GM12864 (cell line): Measurements from ENCODE around the gene NACC1.
"Not testable (repeated sequence)": the region's sequence is repeated elsewhere in the genome, so short reads cannot be mapped to it uniquely, and the experiment has no call there.

Experiments
- DNase-seq: peaks from one replicate; pipeline ENCODE4 v3.0.0-alpha.2; 2011; ENCODE audit warnings: low read depth
- H3K4me3 ChIP-seq: 2 replicates; pipeline ENCODE4 v1.5.1; 2011; ENCODE audit warnings: mild to moderate bottlenecking, low read depth, low read length, control low read depth
- TF ChIP-seq, protein P1 (sequence below): IDR thresholded peaks from 2 replicates; pipeline ENCODE4 v1.5.1; 2011; ENCODE audit warnings: low read depth, mild to moderate bottlenecking, moderate library complexity, low read length, control low read depth, inconsistent platforms; ENCODE audit errors: missing control alignments

The NACC1 gene

DNA sequence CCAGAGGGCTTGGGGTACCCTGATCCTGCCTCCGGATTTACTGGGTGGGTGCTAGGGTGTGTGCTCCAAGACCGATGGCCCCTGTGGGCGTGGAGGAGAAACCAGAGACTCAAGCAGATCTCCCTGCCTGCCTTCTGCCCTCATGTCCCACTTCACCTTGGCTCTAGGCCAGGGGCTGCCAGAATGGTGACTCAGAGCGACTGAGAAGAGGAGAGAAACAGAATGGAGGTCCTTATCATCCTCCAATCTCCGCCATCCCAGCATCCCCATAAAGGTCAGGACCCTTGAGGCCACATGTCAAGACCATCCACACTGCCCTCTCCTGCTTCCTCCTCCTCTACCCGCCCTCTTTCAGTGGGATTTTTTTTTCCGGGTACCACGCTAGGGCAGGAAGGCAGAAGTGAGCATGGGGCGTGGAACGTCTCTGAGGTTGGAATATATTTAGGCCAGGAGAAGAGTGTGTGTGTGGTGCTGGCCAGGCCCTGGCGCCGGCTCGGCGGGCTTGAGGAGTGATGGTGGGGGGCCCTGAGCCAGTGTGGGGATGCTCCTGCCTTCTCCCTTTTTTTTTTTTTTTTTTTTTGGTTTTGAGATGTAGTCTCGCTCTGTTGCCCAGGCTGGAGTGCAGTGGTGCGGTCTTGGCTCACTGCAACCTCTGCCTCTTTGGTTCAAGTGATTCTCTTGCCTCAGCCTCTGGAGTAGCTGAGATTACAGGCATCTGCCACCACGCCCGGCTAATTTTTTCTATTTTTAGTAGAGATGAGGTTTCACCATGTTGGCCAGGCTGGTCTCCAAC lies 54.5 kb downstream of the NACC1 start:
- TF ChIP-seq, protein P1, sequence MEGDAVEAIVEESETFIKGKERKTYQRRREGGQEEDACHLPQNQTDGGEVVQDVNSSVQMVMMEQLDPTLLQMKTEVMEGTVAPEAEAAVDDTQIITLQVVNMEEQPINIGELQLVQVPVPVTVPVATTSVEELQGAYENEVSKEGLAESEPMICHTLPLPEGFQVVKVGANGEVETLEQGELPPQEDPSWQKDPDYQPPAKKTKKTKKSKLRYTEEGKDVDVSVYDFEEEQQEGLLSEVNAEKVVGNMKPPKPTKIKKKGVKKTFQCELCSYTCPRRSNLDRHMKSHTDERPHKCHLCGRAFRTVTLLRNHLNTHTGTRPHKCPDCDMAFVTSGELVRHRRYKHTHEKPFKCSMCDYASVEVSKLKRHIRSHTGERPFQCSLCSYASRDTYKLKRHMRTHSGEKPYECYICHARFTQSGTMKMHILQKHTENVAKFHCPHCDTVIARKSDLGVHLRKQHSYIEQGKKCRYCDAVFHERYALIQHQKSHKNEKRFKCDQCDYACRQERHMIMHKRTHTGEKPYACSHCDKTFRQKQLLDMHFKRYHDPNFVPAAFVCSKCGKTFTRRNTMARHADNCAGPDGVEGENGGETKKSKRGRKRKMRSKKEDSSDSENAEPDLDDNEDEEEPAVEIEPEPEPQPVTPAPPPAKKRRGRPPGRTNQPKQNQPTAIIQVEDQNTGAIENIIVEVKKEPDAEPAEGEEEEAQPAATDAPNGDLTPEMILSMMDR, result no peak
- no peak for DNase-seq
- H3K4me3 ChIP-seq, result no peak overlapping the region

DNA sequence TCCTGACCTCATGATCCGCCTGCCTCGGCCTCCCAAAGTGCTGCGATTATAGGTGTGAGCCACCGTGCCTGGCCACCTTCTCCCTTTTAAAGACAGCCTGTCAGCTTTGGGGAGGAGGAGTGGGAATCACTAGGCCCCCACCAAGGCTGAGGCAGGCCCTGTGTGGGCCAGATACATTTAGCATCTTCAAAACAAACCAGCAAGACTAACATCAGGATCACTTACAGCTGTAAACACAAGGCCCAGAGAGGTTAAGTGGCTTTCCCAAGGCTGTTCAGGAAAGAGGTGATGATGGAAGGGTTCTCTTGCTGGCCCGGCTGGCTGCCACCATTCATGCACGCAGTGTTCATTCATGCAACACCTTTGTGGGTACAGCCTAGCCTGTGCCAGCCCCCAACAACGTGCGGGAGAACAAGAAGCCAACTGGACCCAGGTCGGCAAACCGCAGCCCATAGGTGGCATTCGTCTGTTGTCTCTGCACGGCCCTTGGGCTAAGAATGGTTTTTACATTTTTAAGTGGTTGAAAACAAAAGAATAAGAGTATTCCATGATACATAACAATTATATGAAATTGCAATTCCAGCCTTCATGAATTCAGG lies 55.2 kb downstream of the NACC1 start:
- TF ChIP-seq, protein P1, result no peak
- no peak for DNase-seq
- H3K4me3 ChIP-seq, result no peak overlapping the region

DNA sequence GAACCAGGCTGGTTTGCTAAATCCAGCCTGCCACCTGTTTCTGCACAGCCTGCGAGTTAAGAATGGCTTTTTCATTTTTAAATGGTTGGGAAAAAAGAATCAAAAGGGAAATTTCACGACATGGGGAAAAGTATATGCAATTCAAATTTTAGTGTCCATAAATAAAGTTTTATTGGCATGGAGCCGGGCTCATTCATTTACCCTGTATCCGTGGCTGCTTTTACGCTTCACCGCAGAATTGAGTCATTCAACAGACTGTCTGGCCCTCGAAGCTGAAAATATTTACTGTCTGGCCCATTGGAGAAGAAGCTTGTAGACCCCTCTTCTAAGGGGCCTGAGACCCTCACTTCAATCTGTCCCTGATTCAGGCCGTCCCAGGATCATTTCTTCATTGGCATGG lies 58.3 kb downstream of the NACC1 start:
- TF ChIP-seq, protein P1, result no peak
- H3K4me3 ChIP-seq, result no peak overlapping the region
- no peak for DNase-seq

DNA sequence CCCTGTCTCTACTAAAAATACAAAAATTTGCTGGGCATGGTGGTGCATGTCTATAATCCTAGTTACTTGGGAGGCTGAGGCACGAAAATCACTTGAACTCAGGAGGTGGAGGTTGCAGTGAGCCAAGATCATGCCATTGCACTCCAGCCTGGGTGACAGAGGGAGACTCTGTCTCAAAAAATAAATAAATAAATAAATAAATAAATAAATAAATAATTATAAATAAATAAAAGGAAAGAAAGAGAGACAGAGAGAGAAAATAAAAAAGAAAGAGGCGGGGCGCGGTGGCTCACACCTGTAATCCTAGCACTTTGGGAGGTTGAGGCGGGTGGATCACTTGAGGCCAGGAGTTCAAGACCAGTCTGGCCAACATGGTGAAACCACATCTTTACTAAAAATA lies 59.5 kb downstream of the NACC1 start:
- not testable (repeated sequence) for H3K4me3 ChIP-seq, DNase-seq

DNA sequence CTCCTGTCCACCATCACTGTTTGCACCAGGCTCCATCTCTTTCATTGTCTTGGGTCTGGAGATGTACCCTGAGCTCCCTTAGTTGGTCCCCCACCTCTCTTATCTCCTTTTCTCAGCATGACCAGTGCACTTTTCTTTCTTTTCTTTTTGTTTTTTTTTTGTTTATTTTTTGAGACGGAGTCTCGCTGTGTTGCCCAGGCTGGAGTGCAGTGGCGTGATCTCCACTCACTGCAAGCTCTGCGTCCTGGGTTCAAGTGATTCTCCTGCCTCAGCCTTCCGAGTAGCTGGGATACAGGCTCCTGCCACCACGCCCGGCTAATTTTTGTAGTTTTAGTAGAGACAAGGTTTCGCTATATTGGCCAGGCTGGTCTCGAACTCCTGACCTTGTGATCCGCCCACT lies 60.2 kb downstream of the NACC1 start:
- not testable (repeated sequence) for DNase-seq, H3K4me3 ChIP-seq

DNA sequence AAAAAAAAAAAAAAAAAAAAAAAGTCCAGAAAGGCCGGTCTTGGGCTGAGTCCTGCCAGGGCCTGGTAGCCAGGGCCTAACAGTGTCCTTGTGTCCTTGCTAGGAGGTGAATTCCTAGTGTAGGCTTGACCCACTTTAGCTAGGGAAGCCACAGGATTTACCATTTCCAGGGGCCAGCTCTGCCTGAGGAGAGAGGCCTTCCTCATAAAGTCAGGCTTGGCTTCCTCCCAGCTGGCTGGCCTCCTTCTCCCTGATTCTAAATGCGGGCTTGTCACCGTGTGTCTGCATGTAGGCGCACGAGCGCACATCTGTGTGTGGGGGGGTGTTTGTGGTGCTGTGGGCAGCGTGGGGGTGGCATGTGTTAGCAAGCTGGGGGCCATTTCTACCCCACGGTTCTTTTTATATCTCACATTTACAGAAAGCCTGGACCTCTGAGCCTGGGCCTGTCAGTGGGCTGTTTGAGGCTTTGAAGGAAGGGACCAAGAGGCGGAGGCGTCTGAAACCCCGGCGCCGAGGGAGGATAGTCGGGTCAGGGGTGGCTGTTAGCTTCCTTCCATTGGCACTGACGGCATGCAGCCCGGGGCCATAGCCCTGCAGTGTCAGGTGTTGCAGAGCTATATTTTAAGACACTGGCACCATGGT lies 63.8 kb downstream of the NACC1 start:
- TF ChIP-seq, protein P1, result no peak
- DNase-seq, result no peak
- no peak overlapping the region for H3K4me3 ChIP-seq

DNA sequence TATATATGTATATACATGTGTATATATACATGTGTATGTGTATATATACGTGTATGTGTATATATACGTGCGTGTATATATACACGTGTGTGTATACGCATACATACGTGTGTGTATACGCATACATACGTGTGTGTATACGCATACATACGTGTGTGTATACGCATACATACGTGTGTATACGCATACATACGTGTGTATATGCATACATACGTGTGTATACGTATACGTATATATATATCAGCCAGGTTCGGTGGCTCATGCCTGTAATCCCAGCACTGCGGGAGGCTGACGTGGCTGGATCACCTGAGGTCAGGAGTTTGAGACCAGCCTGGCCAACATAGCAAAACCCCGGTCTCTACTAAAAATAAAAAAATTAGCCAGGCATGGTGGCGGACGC lies 66.9 kb downstream of the NACC1 start:
- DNase-seq, H3K4me3 ChIP-seq: not testable (repeated sequence)

DNA sequence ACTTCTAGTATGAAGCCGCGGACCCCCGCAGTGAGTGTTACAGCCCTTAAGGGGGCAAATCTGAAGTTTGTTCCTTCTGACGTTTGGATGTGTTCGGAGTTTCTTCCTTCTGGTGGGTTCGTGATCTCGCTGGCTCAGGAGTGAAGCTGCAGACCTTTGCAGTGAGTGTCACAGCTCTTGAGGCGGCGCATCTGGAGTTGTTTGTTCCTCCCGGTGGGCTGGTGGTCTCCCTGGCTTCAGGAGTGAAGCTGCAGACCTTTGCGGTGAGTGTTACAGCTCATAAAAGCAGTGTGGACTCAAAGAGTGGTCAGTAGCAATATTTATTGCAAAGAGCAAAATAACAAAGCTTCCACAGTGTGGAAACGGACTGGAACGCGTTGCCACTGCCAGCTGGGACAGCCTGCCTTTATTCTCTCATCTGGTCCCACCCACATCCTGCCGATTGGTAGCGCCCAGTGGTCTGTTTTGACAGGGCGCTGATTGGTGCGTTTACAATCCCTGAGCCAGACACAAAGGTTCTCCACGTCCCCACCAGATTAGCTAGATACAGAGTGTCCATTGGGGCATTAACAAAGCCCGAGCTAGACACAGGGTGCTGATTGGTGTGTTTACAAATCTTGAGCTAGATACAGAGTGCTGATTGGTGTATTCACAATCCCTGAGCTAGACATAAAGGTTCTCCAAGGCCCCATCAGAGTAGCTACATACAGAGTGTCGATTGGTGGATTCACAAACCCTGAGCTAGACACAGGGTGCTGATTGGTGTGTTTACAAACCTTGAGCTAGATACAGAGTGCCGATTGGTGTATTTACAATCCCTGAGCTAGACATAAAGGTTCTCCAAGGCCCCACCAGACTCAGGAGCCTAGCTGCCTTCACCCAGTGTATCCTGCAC lies 67.9 kb downstream of the NACC1 start:
- not testable (repeated sequence) for DNase-seq

DNA sequence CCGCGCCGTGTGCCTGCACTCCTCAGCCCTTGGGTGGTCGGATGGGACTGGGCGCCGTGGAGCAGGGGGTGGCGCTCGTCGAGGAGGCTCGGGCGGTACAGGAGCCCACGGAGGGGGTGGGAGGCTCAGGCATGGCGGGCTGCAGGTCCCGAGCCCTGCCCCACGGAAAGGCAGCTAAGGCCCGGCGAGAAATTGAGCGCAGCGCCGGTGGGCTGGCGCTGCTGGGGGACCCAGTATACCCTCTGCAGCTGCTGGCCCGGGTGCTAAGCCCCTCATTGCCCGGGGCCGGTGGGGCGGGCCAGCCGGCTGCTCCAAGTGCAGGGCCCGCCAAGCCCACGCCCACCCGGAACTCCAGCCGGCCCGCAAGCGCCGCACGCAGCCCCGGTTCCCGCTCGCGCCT lies 68.6 kb downstream of the NACC1 start:
- H3K4me3 ChIP-seq, DNase-seq: not testable (repeated sequence)

More for the DNA sequence above, 67.9 kb downstream of the NACC1 start:
- not testable (repeated sequence) for H3K4me3 ChIP-seq
